Lung (tissue), 12 donors: ENCODE data around the gene SLCO2A1. TPM values are rescaled to one million over a fixed set of nuclear protein-coding genes. Genes with fewer than 3 reads are reported as not detected.

Experiments used
- ATAC-seq: fragments of 200-7000 bp; cut with Tn5 transposase; one replicate; pipeline ENCODE4 v1.9.1; 2020; ENCODE audit warnings: moderate number of reproducible peaks; ENCODE audit not compliant: insufficient read depth, low FRiP score
- DNase-seq, 3 donors: peaks; one replicate each; pipeline ENCODE4 v3.0.0-alpha.2; 2013 to 2017
- H3K27ac ChIP-seq, 2 donors: one replicate each; pipeline ENCODE4 v1.5.1; 2013; ENCODE audit warnings: mild to moderate bottlenecking in 2 of 2, moderate library complexity in 2 of 2, control low read depth in 1 of 2, inconsistent platforms in 1 of 2, low read depth in 1 of 2, low read length in 1 of 2
- H3K27me3 ChIP-seq, 3 donors: one replicate each; pipeline ENCODE4 v1.5.1; 2013; ENCODE audit warnings: low read length in 2 of 3; ENCODE audit not compliant: control insufficient read depth in 3 of 3, insufficient read depth in 3 of 3
- H3K36me3 ChIP-seq, 4 donors: one replicate each; pipeline ENCODE4 v1.5.1; 2013; ENCODE audit warnings: low read length in 4 of 4, mild to moderate bottlenecking in 1 of 4, moderate library complexity in 1 of 4; ENCODE audit not compliant: control insufficient read depth in 4 of 4, insufficient read depth in 4 of 4
- H3K4me1 ChIP-seq, 5 donors: one replicate each; pipeline ENCODE4 v1.5.1; 2013; ENCODE audit warnings: low read length in 5 of 5, mild to moderate bottlenecking in 2 of 5, moderate library complexity in 1 of 5; ENCODE audit not compliant: control insufficient read depth in 5 of 5, insufficient read depth in 5 of 5
- H3K4me3 ChIP-seq: one replicate; pipeline ENCODE4 v1.5.1; 2013; ENCODE audit warnings: mild to moderate bottlenecking, control low read depth, moderate library complexity
- H3K9ac ChIP-seq, 2 donors: one replicate each; pipeline ENCODE4 v1.5.1; 2013; ENCODE audit warnings: low read length in 2 of 2, control low read depth in 1 of 2; ENCODE audit not compliant: insufficient read depth in 1 of 2
- H3K9me3 ChIP-seq, 4 donors: one replicate each; pipeline ENCODE4 v1.5.1; 2013; ENCODE audit warnings: low read length in 3 of 4, mild to moderate bottlenecking in 1 of 4, moderate library complexity in 1 of 4; ENCODE audit not compliant: control insufficient read depth in 4 of 4, insufficient read depth in 3 of 4
- WGBS, 2 donors: extraction: QIAGEN DNeasy Blood & Tissue Kit; methylation state at CpG; one replicate each; pipeline ENCODE4 v1.1.7; 2013; 5-methylcytosine and 5-hydroxymethylcytosine counted together
- polyA plus RNA-seq, 2 donors: library from polyadenylated mRNA; stranded (reverse); fragments of 200-250 nt; gene quantifications; one replicate each; pipeline ENCODE4 v1.2.1, GENCODE V29; 2013
- total RNA-seq, 2 donors: library from RNA; depleted of rRNA in 1 of 2; stranded (reverse); fragments of >200 nt in 1 of 2; gene quantifications; one replicate each; pipeline ENCODE4 v1.2.1, GENCODE V29; 2014 to 2021
- TF ChIP-seq, protein P1 (sequence below): IDR thresholded peaks from 2 replicates; pipeline ENCODE4 v1.5.1; 2012; ENCODE audit warnings: mild to moderate bottlenecking; ENCODE audit errors: control extremely low read depth, extremely low read depth
- donor health status: control.
- donor health status: control.
- donor health status: Bipolar disorder and iron deficiency.
- donor health status: healthy.
- donor health status: DM: yes; HTN: yes; CAD: no.

Gene SLCO2A1
- total and polyA plus RNA-seq, 4 donors, result 27.2 to 131 (median 42.7) TPM

DNA sequence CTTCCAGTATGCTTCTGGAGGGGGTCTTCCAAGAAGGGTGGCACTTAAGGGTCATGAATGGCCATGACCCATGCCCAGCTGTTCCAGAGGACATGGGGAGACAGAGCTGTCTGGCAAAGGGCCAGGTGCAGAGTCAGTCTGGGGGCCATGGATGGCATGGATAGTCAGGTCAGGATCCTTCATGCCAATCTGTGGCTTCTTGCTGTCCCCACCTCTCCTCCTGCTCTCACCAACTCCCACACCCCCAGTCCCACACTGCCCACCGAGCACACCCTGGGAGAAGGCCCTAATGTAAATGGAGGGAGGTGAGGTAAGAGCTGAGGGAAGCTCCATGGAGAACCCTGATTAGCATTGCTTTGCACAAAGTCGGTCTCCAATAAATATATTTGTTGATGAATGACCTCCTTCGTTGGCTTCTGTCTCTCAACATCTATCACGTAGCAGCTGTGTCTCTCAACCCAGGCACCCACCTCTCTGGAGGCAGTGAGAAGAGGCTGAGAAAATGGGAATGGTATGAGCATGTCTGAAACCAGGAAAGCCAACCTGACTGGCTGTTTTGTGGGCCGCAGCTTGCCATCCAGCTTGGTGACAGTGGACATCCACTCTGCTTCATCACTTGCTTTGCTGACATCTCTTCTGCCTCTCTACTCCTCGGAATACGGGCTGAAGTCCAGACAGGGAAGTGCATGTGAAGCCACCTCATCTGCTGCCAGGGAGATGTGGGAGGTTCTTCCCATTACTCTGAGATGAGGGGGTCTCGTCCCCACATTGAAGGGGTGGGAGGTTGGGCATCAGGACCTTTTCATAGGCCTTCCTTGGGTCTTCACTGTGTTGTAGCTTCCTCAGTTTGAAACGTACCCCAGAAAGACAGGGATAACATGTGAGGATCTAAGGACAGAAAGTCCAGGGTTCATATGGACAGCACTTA, 96.4 kb downstream of the SLCO2A1 start:
- Histone ChIP-seq H3K9ac (no peak overlapping the region), H3K4me3 (no peak overlapping the region), H3K36me3 (peaks cover 0 to 6% (median 0%) of the 10 kb centered on the region in 4 donors), H3K9me3 (peaks cover 0 to 2% (median 0%) of the 10 kb centered on the region in 4 donors), H3K27ac (no peak overlapping the region), H3K4me1 (peaks cover 0 to 2% (median 0%) of the 10 kb centered on the region in 5 donors), H3K27me3 (no peaks in the 10 kb centered on the region)
- no peak for DNase-seq
- ATAC-seq, result no peak
- WGBS, 2 donors, result 85 to 86% methylated on average over 9 of the region's 9 CpGs
- TF ChIP-seq, protein P1, sequence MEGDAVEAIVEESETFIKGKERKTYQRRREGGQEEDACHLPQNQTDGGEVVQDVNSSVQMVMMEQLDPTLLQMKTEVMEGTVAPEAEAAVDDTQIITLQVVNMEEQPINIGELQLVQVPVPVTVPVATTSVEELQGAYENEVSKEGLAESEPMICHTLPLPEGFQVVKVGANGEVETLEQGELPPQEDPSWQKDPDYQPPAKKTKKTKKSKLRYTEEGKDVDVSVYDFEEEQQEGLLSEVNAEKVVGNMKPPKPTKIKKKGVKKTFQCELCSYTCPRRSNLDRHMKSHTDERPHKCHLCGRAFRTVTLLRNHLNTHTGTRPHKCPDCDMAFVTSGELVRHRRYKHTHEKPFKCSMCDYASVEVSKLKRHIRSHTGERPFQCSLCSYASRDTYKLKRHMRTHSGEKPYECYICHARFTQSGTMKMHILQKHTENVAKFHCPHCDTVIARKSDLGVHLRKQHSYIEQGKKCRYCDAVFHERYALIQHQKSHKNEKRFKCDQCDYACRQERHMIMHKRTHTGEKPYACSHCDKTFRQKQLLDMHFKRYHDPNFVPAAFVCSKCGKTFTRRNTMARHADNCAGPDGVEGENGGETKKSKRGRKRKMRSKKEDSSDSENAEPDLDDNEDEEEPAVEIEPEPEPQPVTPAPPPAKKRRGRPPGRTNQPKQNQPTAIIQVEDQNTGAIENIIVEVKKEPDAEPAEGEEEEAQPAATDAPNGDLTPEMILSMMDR, result no peak

DNA sequence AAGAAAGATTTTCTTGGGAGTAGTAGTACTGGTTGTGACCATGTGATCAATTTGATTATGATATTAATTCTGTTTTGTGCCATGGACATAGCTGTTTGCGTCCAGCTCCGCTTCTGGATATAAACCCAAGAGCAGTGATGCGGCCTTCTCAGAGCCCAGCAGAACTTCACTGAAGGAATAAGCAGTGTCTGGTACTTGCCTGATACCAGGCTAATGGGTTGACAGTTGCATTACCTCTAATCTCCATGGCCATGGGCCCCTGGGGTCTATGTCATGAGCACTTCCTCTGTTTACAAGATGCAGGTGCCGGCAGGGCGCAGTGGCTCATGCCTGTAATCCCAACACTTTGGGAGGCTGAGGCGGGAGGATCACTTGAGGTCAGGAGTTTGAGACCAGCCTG, 97.7 kb downstream of the SLCO2A1 start:
- Histone ChIP-seq H3K27ac (no peak overlapping the region), H3K9me3 (peaks cover 0 to 2% (median 0%) of the 10 kb centered on the region in 4 donors), H3K27me3 (no peaks in the 10 kb centered on the region), H3K36me3 (peaks cover 0 to 6% (median 0%) of the 10 kb centered on the region in 4 donors), H3K4me1 (peaks cover 0 to 8% (median 3%) of the 10 kb centered on the region in 5 donors), H3K4me3 (no peak overlapping the region), H3K9ac (no peak overlapping the region)
- DNase-seq (no peak), ATAC-seq (no peak)
- TF ChIP-seq, protein P1, result no peak
- 93 to 94% methylated on average over 6 of the region's 6 CpGs for WGBS, 2 donors

DNA sequence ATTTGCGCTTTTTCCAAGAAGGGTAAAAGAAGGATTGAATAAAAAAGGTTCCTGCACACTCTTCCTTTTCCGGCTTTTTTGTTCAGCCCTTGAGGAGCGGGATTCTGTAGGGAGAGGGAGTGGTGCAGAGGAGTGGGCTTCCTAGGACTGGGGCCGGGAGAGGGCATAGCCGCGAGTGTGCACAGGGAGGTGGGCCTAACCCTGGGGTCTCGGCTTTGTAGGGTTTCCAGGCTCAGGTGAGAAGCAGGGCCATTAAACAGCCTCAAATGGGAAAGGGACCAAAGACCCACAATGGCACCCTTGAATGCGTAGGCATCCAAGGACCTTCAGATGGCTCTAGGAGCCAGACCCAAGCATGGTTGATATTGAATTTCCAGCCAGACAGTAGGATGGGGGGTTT, 98.6 kb downstream of the SLCO2A1 start:
- no peaks in the 10 kb centered on the region for H3K27me3 ChIP-seq
- peaks cover 0 to 6% (median 0%) of the 10 kb centered on the region in 4 donors for H3K36me3 ChIP-seq
- H3K9me3 ChIP-seq, result peaks cover 0 to 2% (median 0%) of the 10 kb centered on the region in 4 donors
- no peak for ATAC-seq
- 91 to 95% methylated on average over 8 of the region's 8 CpGs for WGBS, 2 donors
- H3K4me1 ChIP-seq, result peaks cover 0 to 8% (median 3%) of the 10 kb centered on the region in 5 donors
- no peak overlapping the region for H3K9ac ChIP-seq
- TF ChIP-seq, protein P1, result no peak
- H3K4me3 ChIP-seq, result no peak overlapping the region
- DNase-seq, result no peak
- H3K27ac ChIP-seq, result no peak overlapping the region
